Upper lobe of right lung (tissue), 1 donor: ENCODE results near the gene SUGCT. TPM values are rescaled to one million over a fixed set of nuclear protein-coding genes. Genes with fewer than 3 reads are reported as not detected.

Experiments used
- ATAC-seq: fragments of 200-7000 bp; cut with Tn5 transposase; one replicate; pipeline ENCODE4 v1.9.1; 2020; ENCODE audit warnings: mild to moderate bottlenecking, moderate library complexity
- DNase-seq: peaks from one replicate; pipeline ENCODE4 v3.0.0-alpha.2; 2020
- H3K27ac ChIP-seq: fragments of 200-600 bp; one replicate; pipeline ENCODE4 v1.8.0; 2022
- H3K27me3 ChIP-seq: fragments of 200-600 bp; one replicate; pipeline ENCODE4 v1.8.0; 2022; ENCODE audit warnings: mild to moderate bottlenecking
- H3K36me3 ChIP-seq: fragments of 200-600 bp; one replicate; pipeline ENCODE4 v1.8.0; 2022
- H3K4me1 ChIP-seq: fragments of 200-600 bp; one replicate; pipeline ENCODE4 v1.8.0; 2022
- H3K4me3 ChIP-seq: fragments of 200-600 bp; one replicate; pipeline ENCODE4 v1.8.0; 2022; ENCODE audit warnings: mild to moderate bottlenecking
- H3K9me3 ChIP-seq: fragments of 200-600 bp; one replicate; pipeline ENCODE4 v1.8.0; 2022
- CTCF ChIP-seq: fragments of 200-600 bp; IDR thresholded peaks from one replicate; pipeline ENCODE4 v1.8.0; 2022; ENCODE audit warnings: antibody characterized with exemption
- intact Hi-C: fragments of 100-400 bp; cut with DNase I; formaldehyde crosslinking; loops from one replicate; pipeline ENCODE4 v1.11.0; 2022
- total RNA-seq: library from RNA; stranded (reverse); fragmentation: NEBNext Ultra II Directional; extraction: Animal tissue kit (Norgen Biotek cat#: 25700); gene quantifications from one replicate; pipeline ENCODE4 v1.2.1, GENCODE V29; 2021
- donor health status: DM: no; HTN: yes; CAD: no; lungs with severe emphysema.

SUGCT gene
- total RNA-seq, 1 donor from 2014 or later = 4.1 TPM

- no peaks in the 10 kb centered on the region for H3K36me3 ChIP-seq
- H3K4me3 ChIP-seq = no peak overlapping the region
- H3K27ac ChIP-seq = no peak overlapping the region
- DNase-seq (no peak), ATAC-seq (no peak)
- no peak for TF ChIP-seq CTCF
- no peaks in the 10 kb centered on the region for H3K9me3 ChIP-seq
- H3K4me1 ChIP-seq = no peaks in the 10 kb centered on the region
- H3K27me3 ChIP-seq = no peaks in the 10 kb centered on the region
- intact Hi-C loops = no loop called here
Observed at GRCh38 chr7:40175725-40176510, 41.1 kb downstream of the SUGCT start.

GRCh38 chr7:40177071-40177470 lies 42.3 kb downstream of the SUGCT start:
- intact Hi-C loops = no loop called here
- Histone ChIP-seq H3K36me3 (no peaks in the 10 kb centered on the region), H3K27ac (no peak overlapping the region), H3K27me3 (no peaks in the 10 kb centered on the region), H3K4me3 (no peak overlapping the region), H3K9me3 (no peaks in the 10 kb centered on the region), H3K4me1 (no peaks in the 10 kb centered on the region)
- no peak for DNase-seq
- no peak for TF ChIP-seq CTCF
- ATAC-seq = no peak

- DNase-seq (no peak), ATAC-seq (no peak)
- no peaks in the 10 kb centered on the region for H3K27me3 ChIP-seq
- no peak for TF ChIP-seq CTCF
- H3K4me1 ChIP-seq = no peaks in the 10 kb centered on the region
- no peak overlapping the region for H3K27ac ChIP-seq
- H3K4me3 ChIP-seq = no peak overlapping the region
- H3K36me3 ChIP-seq = no peaks in the 10 kb centered on the region
- intact Hi-C loops = no loop called here
- H3K9me3 ChIP-seq = no peaks in the 10 kb centered on the region
Observed at GRCh38 chr7:40182452-40182851, 47.6 kb downstream of the SUGCT start.

GRCh38 chr7:40186586-40186985 lies 51.8 kb downstream of the SUGCT start:
- Histone ChIP-seq H3K27me3 (no peaks in the 10 kb centered on the region), H3K27ac (no peak overlapping the region), H3K4me1 (no peaks in the 10 kb centered on the region), H3K4me3 (no peak overlapping the region), H3K36me3 (no peaks in the 10 kb centered on the region), H3K9me3 (no peaks in the 10 kb centered on the region)
- intact Hi-C loops = no loop called here
- no peak for ATAC-seq
- DNase-seq = no peak
- no peak for TF ChIP-seq CTCF

- TF ChIP-seq CTCF = no peak
- Histone ChIP-seq H3K27ac (no peak overlapping the region), H3K27me3 (no peaks in the 10 kb centered on the region), H3K4me1 (no peaks in the 10 kb centered on the region), H3K4me3 (no peak overlapping the region), H3K9me3 (no peaks in the 10 kb centered on the region), H3K36me3 (no peaks in the 10 kb centered on the region)
- DNase-seq = no peak
- no peak for ATAC-seq
- intact Hi-C loops = no loop called here
Observed at GRCh38 chr7:40192036-40192435, 57.2 kb downstream of the SUGCT start.
